GM18505 (cell line): ENCODE measurements around the gene ZMAT3.
"Not testable (repeated sequence)": the region's sequence is repeated elsewhere in the genome, so short reads cannot be mapped to it uniquely, and the experiment has no call there.

ENCODE experiments used
- ATAC-seq: cut with Tn5 transposase; IDR thresholded peaks from one replicate; pipeline ENCODE4 v1.9.1; 2021; ENCODE audit not compliant: unreplicated experiment
- POLR2A ChIP-seq: IDR thresholded peaks from 4 replicates; pipeline ENCODE4 v1.6.1; 2011; ENCODE audit warnings: borderline replicate concordance; ENCODE audit not compliant: insufficient read depth, insufficient read length; ENCODE audit errors: extremely low read depth

ZMAT3 gene

DNA sequence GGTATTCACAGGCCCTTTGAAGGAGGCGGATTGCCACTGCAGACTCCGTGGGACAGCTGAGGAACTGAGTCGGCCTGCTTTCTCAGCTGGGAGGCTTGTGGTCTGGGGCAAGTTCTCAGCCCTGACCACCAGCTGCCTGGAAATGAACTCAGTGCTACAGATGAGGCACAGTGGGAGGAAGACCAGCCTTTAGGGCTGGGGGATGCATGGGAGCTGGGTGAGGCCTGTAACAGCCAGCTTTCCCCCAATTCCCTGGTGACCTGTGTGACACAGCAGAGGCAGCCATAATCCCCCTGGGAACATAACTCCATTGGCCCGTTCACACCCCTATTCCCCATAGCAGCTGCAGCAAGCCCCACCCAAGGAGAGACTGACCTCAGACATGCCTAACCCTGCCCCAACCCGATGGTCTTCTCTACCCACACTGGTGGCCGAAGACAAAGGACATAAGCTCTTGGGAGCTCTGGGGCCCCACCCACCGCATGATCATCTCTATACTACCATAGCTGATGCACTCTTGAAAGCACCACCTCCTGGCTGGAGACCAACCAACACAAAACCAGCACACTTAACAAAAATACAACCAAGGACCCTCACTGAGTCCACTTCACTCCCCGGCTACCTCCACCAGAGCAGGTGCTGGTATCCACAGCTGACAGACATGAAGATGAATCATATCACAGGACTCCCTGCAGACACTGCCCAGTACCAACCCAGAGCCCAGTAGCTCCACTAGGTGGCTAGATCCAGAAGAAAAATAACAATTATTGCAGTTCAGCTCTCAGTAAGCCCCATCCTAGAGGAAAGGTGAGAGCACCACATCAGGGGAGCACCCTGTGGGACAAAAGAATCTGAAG lies 24.9 kb downstream of the ZMAT3 start:
- ATAC-seq = peak; percentile 78

DNA sequence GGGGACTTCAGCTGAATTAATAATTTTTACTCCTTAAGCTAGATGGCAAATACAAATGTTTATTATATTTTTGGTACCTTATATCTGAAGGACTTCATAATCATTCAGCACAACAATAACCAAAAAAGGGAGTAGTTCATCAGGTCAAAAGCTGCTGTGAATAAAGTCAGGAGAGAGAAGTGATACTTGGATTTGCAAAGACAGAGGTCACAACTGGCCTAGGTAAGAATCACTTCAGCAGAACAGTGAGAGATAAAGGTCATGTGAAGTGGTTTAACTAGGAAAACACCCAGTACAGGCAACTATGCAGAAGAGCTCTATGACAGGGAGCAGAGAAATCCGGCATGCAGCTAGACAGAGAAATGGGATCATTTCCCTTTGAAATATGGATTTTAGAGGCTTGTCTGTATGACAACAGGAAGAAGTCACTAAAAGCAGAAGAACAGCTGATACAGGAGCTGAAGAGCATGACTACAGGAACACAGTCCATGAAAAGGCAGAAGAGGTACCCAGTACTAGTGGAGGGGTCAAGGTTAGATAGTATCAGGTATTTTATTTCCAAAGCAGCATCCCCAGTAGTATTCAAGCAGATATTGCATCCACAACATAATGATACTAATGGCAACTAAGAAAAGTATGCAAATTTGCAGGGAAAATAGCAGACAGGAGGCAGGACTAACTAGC lies 25.7 kb downstream of the ZMAT3 start:
- peak; percentile 52 for ATAC-seq
- TF ChIP-seq POLR2A = no peak

More for the DNA sequence above, 24.9 kb downstream of the ZMAT3 start:
- no peak for TF ChIP-seq POLR2A

DNA sequence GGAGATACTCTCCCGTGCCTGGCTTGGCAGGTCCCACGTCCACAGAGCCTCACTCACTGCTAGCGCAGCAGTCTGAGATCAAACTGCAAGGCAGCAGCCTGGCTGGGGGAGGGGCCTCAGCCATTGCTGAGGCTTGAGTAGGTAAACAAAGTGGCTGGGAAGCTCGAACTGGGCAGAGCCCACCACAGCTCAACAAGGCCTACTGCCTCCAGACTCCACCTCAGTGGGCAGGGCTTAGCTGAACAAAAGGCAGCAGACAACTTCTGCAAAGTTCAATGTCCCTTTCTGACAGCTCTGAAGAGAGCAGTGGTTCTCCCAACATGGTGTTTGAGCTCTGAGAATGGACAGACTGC lies 32.7 kb downstream of the ZMAT3 start:
- not testable (repeated sequence) for ATAC-seq

DNA sequence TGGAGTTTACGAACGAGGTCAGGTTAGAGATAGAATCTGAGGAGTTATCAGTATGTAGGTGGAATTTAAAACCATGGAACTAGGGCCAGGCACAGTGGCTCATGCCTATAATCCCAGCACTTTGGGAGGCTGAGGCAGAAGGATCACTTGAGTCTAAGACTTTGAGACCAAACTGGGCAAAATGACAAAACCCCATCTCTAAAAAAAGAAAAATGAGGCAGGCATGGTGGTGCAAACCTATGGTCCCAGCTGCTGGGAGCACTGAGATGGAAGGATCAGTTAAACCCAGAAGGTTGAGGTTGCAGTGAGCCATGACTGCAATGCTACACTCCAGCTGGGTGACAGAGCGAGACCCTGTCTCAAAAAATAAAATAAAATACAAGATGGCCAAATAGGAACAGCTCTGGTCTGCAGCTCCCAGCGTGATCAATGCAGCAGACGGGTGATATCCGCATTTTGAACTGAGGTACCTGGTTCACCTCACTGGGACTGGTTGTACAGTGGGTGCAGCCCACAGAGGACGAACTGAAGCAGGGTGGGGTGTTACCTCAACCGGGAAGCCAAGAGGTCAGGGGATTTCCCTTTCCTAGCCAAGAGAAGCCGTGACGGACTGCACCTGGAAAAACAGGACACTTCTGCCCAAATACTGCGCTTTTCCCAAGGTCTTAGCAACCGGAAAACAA lies 33.3 kb downstream of the ZMAT3 start:
- ATAC-seq = no peak
- TF ChIP-seq POLR2A = no peak

DNA sequence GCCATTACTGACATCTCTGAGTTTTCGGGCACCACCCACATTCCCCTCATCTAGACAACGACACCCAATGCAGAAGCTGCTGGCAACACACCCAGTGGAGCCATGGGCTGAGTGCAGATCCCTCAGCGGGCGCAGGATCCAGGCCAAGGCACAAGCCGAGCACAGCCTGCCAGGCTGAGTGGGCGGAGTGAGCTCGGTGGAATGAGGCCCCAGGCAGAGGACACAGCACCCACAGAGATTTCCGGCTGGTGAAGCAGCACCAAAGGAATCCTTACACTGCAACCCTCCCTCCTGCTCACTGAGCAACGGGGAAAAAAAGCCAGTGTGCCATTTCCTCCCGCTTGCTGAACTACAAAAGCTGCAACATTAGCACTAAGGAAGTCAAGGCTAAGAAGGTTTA lies 34.3 kb downstream of the ZMAT3 start:
- ATAC-seq = no peak

DNA sequence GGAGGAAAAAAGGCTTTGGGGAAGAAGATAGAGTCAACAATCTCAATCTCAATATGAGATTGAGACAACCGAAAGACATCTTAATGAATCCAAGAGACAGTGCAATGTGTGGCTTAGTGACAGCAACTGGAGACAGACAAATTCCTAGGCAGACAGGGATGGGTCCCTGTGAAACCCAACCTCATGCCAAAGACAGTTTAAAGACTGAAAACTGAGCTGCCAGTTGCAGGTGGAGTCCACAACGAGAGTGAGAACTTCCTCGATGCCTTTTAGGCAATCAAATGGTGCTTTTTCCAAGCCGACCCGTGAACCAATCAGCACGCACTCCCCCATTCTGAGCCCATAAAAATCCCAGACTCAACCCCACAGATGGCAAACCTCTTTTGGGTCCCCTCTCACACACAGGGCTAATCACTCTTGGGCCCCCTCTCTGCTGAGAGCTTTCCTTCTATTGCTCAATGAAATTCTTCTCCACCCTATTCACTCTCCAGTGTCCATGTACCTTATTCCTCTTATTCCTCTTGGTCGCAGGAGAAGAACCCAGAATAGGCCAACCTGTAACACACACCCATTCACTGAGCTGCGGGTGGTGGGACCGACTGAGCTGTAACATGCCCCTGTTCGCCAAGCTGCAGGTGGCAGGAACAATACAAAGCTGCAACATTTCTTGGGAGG lies 34.8 kb downstream of the ZMAT3 start:
- no peak for ATAC-seq
- no peak for TF ChIP-seq POLR2A

More for the DNA sequence above, 34.3 kb downstream of the ZMAT3 start:
- no peak for TF ChIP-seq POLR2A

DNA sequence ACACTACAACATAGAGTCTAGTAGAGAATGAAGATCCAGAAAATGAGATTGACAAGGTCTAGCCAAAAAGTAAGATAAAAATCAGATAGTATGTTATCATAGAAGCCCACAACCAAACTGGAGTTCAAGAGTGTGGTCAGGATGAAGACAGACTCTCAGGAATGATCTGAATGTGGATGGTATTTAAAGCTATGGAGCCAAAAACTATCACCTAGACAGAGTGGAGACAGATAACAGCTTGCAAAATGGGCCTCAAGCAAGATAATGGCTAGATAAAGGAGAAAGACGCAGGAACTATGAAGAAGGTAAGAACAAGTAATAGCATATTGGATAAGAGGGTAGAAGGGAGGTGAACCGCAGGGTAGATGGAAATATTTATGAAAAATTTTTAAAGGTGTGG lies 35.4 kb downstream of the ZMAT3 start:
- no peak for TF ChIP-seq POLR2A
- ATAC-seq = no peak

DNA sequence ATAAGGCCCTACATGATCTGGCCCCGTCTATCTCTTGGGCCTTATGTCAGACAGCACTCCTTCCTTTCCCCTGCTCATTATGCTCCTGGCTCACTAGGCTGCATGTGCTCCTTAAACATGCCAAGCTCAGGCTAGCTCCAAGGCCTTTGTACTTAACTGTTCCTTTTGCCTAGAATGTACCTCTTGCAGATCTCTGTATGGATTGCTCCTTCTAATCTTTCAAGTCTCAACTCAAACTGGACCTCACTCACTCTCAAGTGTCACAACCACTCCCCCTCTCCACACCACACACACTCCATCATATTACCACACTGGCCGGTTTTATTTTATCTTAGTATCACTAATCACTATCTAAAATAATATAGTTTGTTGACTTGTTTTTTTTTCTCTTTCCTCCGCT lies 36.4 kb downstream of the ZMAT3 start:
- no peak for ATAC-seq
- no peak for TF ChIP-seq POLR2A

DNA sequence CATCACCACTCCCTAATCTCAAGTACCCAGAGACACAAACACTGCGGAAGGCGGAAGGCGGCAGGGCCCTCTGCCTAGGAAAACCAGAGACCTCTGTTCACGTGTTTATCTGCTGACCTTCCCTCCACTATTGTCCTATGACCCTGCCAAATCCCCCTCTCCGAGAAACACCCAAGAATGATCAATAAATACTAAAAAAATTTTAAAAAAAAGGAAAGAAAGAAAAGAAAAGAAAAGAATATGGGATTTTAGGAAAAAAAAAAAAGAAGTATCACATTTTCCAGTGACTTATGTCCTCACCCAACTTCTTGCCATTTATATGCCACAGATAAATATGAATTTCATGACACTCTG lies 38.3 kb downstream of the ZMAT3 start:
- ATAC-seq = not testable (repeated sequence)

DNA sequence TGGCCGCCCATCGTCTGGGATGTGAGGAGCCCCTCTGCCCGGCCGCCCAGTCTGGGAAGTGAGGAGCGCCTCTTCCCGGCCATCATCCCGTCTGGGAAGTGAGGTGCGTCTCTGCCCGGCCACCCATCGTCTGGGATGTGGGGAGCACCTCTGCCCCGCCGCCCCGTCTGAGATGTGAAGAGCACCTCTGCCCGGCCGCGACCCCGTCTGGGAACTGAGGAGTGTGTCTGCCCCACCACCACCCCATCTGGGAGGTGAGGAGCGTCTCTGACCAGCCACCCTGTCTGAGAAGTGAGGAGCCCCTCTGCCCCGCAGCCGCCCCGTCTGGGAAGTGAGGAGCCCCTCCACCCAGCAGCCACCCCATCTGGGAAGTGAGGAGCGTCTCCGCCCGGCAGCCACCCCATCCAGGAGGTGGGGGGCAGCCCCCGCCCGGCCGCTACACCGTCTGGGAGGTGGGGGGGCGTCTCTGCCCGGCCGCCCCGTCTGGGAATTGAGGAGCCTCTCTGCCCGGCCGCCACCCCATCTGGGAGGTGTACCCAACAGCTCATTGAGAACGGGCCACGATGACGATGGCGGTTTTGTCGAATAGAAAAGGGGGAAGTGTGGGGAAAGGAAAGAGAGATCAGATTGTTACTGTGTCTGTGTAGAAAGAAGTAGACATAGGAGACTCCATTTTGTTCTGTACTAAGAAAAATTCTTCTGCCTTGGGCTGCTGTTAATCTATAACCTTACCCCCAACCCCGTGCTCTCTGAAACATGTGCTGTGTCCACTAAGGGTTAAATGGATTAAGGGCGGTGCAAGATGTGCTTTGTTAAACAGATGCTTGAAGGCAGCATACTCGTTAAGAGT lies 38.9 kb downstream of the ZMAT3 start:
- ATAC-seq = not testable (repeated sequence)

DNA sequence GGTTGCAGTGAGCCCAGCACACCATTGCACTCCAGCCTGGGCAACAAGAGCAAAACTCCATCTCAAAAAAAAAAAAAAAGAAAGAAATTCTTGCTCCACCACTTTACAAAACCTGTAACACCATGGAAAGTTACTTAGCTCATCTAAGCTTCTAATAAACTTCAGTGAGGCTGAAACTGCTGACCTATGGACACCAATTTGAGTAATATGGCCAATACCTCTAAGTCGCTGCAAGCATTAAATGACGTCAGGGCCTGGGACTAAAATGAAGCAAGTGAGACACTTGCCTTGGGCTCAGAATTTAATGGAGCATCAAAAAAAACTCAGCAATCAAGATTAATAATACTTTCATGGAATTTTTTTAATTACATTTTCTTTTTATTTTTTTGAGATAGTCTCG lies 42.5 kb downstream of the ZMAT3 start:
- no peak for TF ChIP-seq POLR2A
- no peak for ATAC-seq

DNA sequence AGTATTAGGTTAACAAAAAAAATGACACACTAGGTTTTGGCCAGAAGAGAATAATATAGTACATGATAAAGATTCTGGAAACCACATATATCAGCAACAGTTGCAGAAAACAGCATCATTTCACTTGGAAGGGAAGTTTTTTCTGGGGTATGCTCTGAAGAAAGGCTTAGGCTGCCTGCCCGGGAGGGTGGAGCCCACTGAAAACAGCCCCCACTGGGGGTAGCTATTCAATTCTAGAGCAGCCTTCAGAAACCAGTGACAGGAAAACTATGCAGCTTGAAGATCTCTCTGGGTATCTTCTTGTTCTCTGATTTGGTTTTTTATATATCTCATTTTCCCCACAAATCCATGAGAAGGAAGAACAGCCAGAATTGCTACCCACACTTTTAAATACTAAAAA lies 43.2 kb downstream of the ZMAT3 start:
- TF ChIP-seq POLR2A = no peak
- ATAC-seq = no peak
